ENCODE data around the gene SCN10A.

Gene SCN10A

GRCh38 chr3:38793721-38794120 lies 22.3 kb downstream of the SCN10A start:
- H3K4me3 ChIP-seq (ENCODE audit: low read length): no peak overlapping the region
- DNase-seq (ENCODE audit: low read depth, low spot score): no peak

GRCh38 chr3:38792983-38793382 lies 23.0 kb downstream of the SCN10A start:
- no peak for DNase-seq (ENCODE audit: low read depth, low spot score)
- no peak overlapping the region for H3K4me3 ChIP-seq (ENCODE audit: low read length)

- H3K4me3 ChIP-seq (ENCODE audit: low read length): no peak overlapping the region
- DNase-seq (ENCODE audit: low read depth, low spot score): no peak
Measured at GRCh38 chr3:38782148-38782547, 33.9 kb downstream of the SCN10A start.

- no peak overlapping the region for H3K4me3 ChIP-seq (ENCODE audit: low read length)
- DNase-seq (ENCODE audit: low read depth, low spot score): no peak
Measured at GRCh38 chr3:38773528-38773927, 42.5 kb downstream of the SCN10A start.

- no peak overlapping the region for H3K4me3 ChIP-seq (ENCODE audit: low read length)
- DNase-seq (ENCODE audit: low read depth, low spot score): no peak
Measured at GRCh38 chr3:38763569-38763968, 52.4 kb downstream of the SCN10A start.

GRCh38 chr3:38758557-38758956 lies 57.5 kb downstream of the SCN10A start:
- no peak overlapping the region for H3K4me3 ChIP-seq (ENCODE audit: low read length)
- no peak for DNase-seq (ENCODE audit: low read depth, low spot score)

GRCh38 chr3:38757721-38758120 lies 58.3 kb downstream of the SCN10A start:
- no peak for DNase-seq (ENCODE audit: low read depth, low spot score)
- no peak overlapping the region for H3K4me3 ChIP-seq (ENCODE audit: low read length)

GRCh38 chr3:38756892-38757291 lies 59.1 kb downstream of the SCN10A start:
- H3K4me3 ChIP-seq (ENCODE audit: low read length): no peak overlapping the region
- DNase-seq (ENCODE audit: low read depth, low spot score): no peak

- DNase-seq (ENCODE audit: low read depth, low spot score): peak; percentile 6
- no peak overlapping the region for H3K4me3 ChIP-seq (ENCODE audit: low read length)
Measured at GRCh38 chr3:38755130-38755529, 60.9 kb downstream of the SCN10A start.

GRCh38 chr3:38746641-38747040 lies 69.4 kb downstream of the SCN10A start:
- no peak overlapping the region for H3K4me3 ChIP-seq (ENCODE audit: low read length)
- DNase-seq (ENCODE audit: low read depth, low spot score): no peak

GRCh38 chr3:38743043-38743442 lies 73.0 kb downstream of the SCN10A start:
- H3K4me3 ChIP-seq (ENCODE audit: low read length): no peak overlapping the region
- no peak for DNase-seq (ENCODE audit: low read depth, low spot score)

GRCh38 chr3:38742550-38742949 lies 73.5 kb downstream of the SCN10A start:
- H3K4me3 ChIP-seq (ENCODE audit: low read length): no peak overlapping the region
- no peak for DNase-seq (ENCODE audit: low read depth, low spot score)

- DNase-seq (ENCODE audit: low read depth, low spot score): no peak
- no peak overlapping the region for H3K4me3 ChIP-seq (ENCODE audit: low read length)
Measured at GRCh38 chr3:38740537-38740936, 75.5 kb downstream of the SCN10A start.

- H3K4me3 ChIP-seq (ENCODE audit: low read length): no peak overlapping the region
- no peak for DNase-seq (ENCODE audit: low read depth, low spot score)
Measured at GRCh38 chr3:38739931-38740330, 76.1 kb downstream of the SCN10A start.

- DNase-seq (ENCODE audit: low read depth, low spot score): no peak
- no peak overlapping the region for H3K4me3 ChIP-seq (ENCODE audit: low read length)
Measured at GRCh38 chr3:38739396-38739689, 76.7 kb downstream of the SCN10A start.

GRCh38 chr3:38738630-38739395 lies 77.2 kb downstream of the SCN10A start:
- DNase-seq (ENCODE audit: low read depth, low spot score): peak; percentile 21
- H3K4me3 ChIP-seq (ENCODE audit: low read length): no peak overlapping the region

- no peak overlapping the region for H3K4me3 ChIP-seq (ENCODE audit: low read length)
- no peak for DNase-seq (ENCODE audit: low read depth, low spot score)
Measured at GRCh38 chr3:38731522-38731921, 84.5 kb downstream of the SCN10A start.

GRCh38 chr3:38730281-38730680 lies 85.7 kb downstream of the SCN10A start:
- no peak overlapping the region for H3K4me3 ChIP-seq (ENCODE audit: low read length)
- no peak for DNase-seq (ENCODE audit: low read depth, low spot score)

- H3K4me3 ChIP-seq (ENCODE audit: low read length): no peak overlapping the region
- no peak for DNase-seq (ENCODE audit: low read depth, low spot score)
Measured at GRCh38 chr3:38728008-38728407, 88.0 kb downstream of the SCN10A start.

- no peak for DNase-seq (ENCODE audit: low read depth, low spot score)
Measured at GRCh38 chr3:38726751-38727150, 89.3 kb downstream of the SCN10A start.

GRCh38 chr3:38725726-38726419 lies 90.1 kb downstream of the SCN10A start:
- no peak overlapping the region for H3K4me3 ChIP-seq (ENCODE audit: low read length)
- DNase-seq (ENCODE audit: low read depth, low spot score): no peak

More at GRCh38 chr3:38726751-38727150, 89.3 kb downstream of the SCN10A start:
- no peak overlapping the region for H3K4me3 ChIP-seq (ENCODE audit: low read length)

All from Jurkat, Clone E6-1 (cell line).